Effector memory CD4-positive, alpha-beta T cell (primary cell): ENCODE measurements around the gene NRDC.

Experiments used
- DNase-seq, 3 donors: peaks; one replicate each; pipeline ENCODE4 v3.0.0-alpha.2; 2020
- H3K27ac ChIP-seq: 2 replicates; pipeline ENCODE4 v1.7.0; 2013; ENCODE audit warnings: mild to moderate bottlenecking, low read length, moderate library complexity; ENCODE audit not compliant: insufficient read depth, poor library complexity, severe bottlenecking
- H3K27me3 ChIP-seq: replicated peaks from 2 replicates; pipeline ENCODE4 v1.7.0; 2013; ENCODE audit warnings: mild to moderate bottlenecking, low read length; ENCODE audit not compliant: insufficient read depth, control insufficient read depth, poor library complexity, severe bottlenecking
- H3K36me3 ChIP-seq: 2 replicates; pipeline ENCODE4 v1.7.0; 2013; ENCODE audit warnings: mild to moderate bottlenecking, low read length, moderate library complexity; ENCODE audit not compliant: control insufficient read depth, insufficient read depth
- H3K4me1 ChIP-seq: 2 replicates; pipeline ENCODE4 v1.7.0; 2013; ENCODE audit warnings: low read length, mild to moderate bottlenecking; ENCODE audit not compliant: control insufficient read depth, insufficient read depth, poor library complexity, severe bottlenecking
- H3K4me3 ChIP-seq: 2 replicates; pipeline ENCODE4 v1.7.0; 2013; ENCODE audit warnings: low read length, low read depth, mild to moderate bottlenecking; ENCODE audit not compliant: insufficient read depth, poor library complexity, severe bottlenecking
- H3K9me3 ChIP-seq: 2 replicates; pipeline ENCODE4 v1.7.0; 2013; ENCODE audit warnings: mild to moderate bottlenecking, low read length, moderate library complexity; ENCODE audit not compliant: control insufficient read depth

NRDC gene

GRCh38 chr1:51818487-51818886 lies 60.0 kb downstream of the NRDC start:
- Histone ChIP-seq H3K36me3 (peaks cover 50% of the 10 kb centered on the region), H3K27me3 (no peaks in the 10 kb centered on the region), H3K4me3 (no peak overlapping the region), H3K27ac (no peak overlapping the region), H3K4me1 (no peaks in the 10 kb centered on the region), H3K9me3 (no peaks in the 10 kb centered on the region)
- no peak for DNase-seq

DNA sequence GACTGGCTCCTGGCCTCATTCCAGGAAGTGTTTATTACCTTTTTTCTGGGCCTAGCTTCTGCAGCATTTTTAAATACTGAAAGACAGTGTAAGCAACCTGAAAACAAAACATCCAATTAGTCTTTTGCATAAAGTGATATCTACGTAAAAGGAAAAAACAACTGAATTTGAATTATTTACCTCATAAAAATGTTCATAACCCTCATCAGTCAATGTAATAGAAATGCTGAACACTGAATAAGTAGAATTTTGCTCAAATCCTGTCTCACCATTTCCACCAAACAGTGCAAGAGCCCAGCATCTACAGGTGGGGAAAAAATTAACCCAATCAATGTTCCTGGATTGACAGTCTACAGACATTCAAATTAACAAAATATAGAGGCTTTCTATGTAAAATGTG lies 64.0 kb downstream of the NRDC start:
- no peaks in the 10 kb centered on the region for H3K9me3 ChIP-seq
- no peaks in the 10 kb centered on the region for H3K4me1 ChIP-seq
- H3K36me3 ChIP-seq, result peaks cover 43% of the 10 kb centered on the region
- DNase-seq, result no peak
- H3K27ac ChIP-seq, result no peak overlapping the region
- no peak overlapping the region for H3K4me3 ChIP-seq
- no peaks in the 10 kb centered on the region for H3K27me3 ChIP-seq

DNA sequence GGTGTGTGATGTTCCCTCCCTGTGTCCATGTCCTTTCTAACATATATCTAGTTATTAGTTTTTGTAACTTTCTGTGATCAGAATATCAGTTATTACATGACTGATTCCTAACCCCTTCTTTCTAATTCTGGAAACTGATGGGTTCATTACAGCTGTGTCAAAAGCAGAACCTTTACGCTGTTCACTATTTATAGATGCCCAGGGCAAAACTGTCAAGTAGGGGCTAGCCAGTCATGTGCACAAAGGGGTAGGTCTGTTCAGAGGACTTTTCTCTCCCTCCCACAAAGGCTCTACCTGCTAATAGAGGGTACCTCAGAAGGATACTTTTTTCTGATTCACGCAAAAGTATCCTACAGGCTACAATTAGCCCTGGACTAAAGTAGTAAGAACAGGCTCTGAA lies 79.2 kb downstream of the NRDC start:
- H3K4me1 ChIP-seq, result no peaks in the 10 kb centered on the region
- H3K36me3 ChIP-seq, result peaks cover 56% of the 10 kb centered on the region
- no peak for DNase-seq
- H3K27me3 ChIP-seq, result no peaks in the 10 kb centered on the region
- no peak overlapping the region for H3K27ac ChIP-seq
- no peak overlapping the region for H3K4me3 ChIP-seq
- no peaks in the 10 kb centered on the region for H3K9me3 ChIP-seq

- H3K27ac ChIP-seq, result no peak overlapping the region
- no peak overlapping the region for H3K4me3 ChIP-seq
- DNase-seq, result no peak
- H3K27me3 ChIP-seq, result no peaks in the 10 kb centered on the region
- H3K4me1 ChIP-seq, result no peaks in the 10 kb centered on the region
- no peaks in the 10 kb centered on the region for H3K9me3 ChIP-seq
- peaks cover 65% of the 10 kb centered on the region for H3K36me3 ChIP-seq
These were observed 83.7 kb downstream of the NRDC start for GRCh38 chr1:51794868-51795267.

GRCh38 chr1:51794260-51794659 lies 84.3 kb downstream of the NRDC start:
- no peak overlapping the region for H3K27ac ChIP-seq
- H3K36me3 ChIP-seq, result peaks cover 65% of the 10 kb centered on the region

DNA sequence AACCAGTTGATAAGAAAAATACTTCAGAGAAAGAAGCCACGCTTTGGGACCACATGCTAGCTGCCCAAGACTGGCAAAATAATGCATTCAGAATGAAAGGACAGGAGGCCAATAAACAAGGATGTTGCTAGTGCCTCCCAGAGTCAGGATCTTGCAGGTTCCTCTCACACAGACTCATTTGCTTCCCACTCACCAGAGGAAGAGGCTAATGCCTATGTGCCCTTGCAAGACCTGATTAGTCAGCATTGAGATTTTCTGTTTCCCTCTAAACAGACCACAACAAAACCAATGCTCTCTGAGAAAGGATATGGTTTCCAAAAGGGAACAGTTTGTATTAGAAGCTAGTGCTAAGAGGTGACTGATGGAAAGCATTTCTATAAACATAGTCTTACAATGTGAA lies 85.7 kb downstream of the NRDC start:
- no peaks in the 10 kb centered on the region for H3K9me3 ChIP-seq
- H3K27me3 ChIP-seq, result no peaks in the 10 kb centered on the region
- no peak for DNase-seq
- no peak overlapping the region for H3K4me3 ChIP-seq
- peaks cover 70% of the 10 kb centered on the region for H3K36me3 ChIP-seq
- peak overlapping the region; percentile 11 for H3K27ac ChIP-seq
- no peaks in the 10 kb centered on the region for H3K4me1 ChIP-seq

More at GRCh38 chr1:51794260-51794659, 84.3 kb downstream of the NRDC start:
- Histone ChIP-seq H3K27me3 (no peaks in the 10 kb centered on the region), H3K4me3 (no peak overlapping the region), H3K4me1 (no peaks in the 10 kb centered on the region), H3K9me3 (no peaks in the 10 kb centered on the region)
- no peak for DNase-seq

GRCh38 chr1:51791888-51792287 lies 86.6 kb downstream of the NRDC start:
- Histone ChIP-seq H3K9me3 (no peaks in the 10 kb centered on the region), H3K4me3 (no peak overlapping the region), H3K36me3 (peaks cover 76% of the 10 kb centered on the region), H3K4me1 (no peaks in the 10 kb centered on the region), H3K27ac (no peak overlapping the region), H3K27me3 (no peaks in the 10 kb centered on the region)
- no peak for DNase-seq

DNA sequence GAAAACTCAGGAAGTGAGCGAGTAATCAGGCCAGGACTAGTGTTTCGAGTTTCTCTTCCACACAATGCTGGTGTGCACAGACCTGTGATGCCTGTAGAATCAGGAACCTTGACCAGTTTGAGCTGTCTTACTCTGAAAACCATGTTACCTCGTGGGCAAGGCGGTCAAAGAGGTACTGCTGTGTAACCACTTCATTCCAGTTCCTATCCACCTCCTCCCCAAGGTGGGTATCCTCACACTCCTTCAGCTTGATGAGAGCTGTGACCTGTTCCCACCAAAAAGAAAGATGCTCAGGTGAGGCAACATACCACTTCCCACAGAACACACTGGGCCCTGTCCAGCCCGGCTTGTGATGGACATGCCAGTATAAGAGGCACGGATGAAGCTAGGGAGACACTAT lies 88.1 kb downstream of the NRDC start:
- no peaks in the 10 kb centered on the region for H3K4me1 ChIP-seq
- no peaks in the 10 kb centered on the region for H3K9me3 ChIP-seq
- H3K27me3 ChIP-seq, result no peaks in the 10 kb centered on the region
- H3K4me3 ChIP-seq, result no peak overlapping the region
- H3K36me3 ChIP-seq, result peaks cover 85% of the 10 kb centered on the region
- no peak overlapping the region for H3K27ac ChIP-seq
- no peak for DNase-seq

DNA sequence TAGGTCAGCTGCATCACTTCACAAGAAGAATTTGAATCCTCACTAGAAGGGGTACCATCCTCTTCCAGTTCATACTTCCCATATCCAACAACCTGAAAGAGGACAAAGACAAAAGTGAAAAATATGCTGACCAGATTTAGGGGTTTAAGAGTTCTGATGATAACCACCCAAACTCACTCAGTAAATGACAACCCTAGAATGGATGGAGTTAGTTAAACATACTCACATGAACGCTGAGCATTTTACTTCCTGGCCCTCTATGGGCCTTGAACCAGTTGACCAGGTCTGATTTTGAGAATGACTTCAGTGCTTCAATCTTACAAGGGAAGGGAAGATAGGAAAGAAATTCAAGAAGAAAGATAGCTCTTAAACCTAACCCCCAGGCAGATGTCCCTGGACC lies 89.2 kb downstream of the NRDC start:
- Histone ChIP-seq H3K4me3 (no peak overlapping the region), H3K36me3 (peaks cover 84% of the 10 kb centered on the region), H3K27ac (no peak overlapping the region), H3K9me3 (no peaks in the 10 kb centered on the region), H3K4me1 (no peaks in the 10 kb centered on the region), H3K27me3 (no peaks in the 10 kb centered on the region)
- DNase-seq, result no peak

DNA sequence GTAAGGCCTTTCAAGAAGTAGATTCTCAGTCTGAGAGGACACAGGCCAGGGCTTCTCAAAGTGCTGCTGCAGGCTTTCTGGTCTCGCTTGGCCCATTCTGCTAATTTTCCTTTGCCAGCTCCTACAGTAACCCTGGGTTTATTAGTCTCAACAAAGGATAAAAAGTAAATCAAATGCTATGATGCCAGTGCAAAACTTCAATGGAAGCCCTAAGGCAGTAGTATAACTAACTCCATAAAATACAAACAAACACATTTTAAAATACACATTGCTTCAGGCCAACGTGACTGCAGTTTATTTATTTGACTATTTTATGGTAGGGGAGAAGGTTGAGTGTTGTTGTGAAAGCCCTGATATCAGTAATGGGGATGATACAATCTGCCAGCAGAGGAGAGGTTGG lies 89.6 kb downstream of the NRDC start:
- peaks cover 84% of the 10 kb centered on the region for H3K36me3 ChIP-seq
- no peaks in the 10 kb centered on the region for H3K9me3 ChIP-seq
- DNase-seq, result no peak
- no peaks in the 10 kb centered on the region for H3K4me1 ChIP-seq
- no peak overlapping the region for H3K4me3 ChIP-seq
- no peaks in the 10 kb centered on the region for H3K27me3 ChIP-seq
- no peak overlapping the region for H3K27ac ChIP-seq

DNA sequence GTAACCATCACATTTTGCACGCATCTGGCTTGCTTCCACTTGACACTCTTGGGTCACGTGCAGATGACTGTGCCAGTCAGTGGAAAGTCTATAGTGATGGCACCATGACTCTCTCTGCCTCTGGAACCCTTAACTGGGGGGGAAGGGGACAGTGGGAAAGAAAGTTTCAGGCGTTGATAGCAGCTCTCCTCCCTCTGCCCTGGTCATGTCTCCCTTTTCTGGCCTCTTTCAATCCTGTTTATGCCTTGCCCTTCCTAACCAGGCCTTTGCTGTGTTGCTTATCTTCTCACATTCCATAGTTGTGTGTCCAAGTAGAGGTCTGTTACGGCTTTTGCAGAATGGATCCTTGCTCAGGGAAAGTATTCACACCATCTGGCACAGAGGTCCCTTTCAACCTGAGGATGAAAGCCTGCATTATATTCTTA lies 93.5 kb downstream of the NRDC start:
- H3K36me3 ChIP-seq, result peaks cover 75% of the 10 kb centered on the region
- no peaks in the 10 kb centered on the region for H3K4me1 ChIP-seq
- H3K9me3 ChIP-seq, result no peaks in the 10 kb centered on the region
- DNase-seq, result no peak
- H3K27me3 ChIP-seq, result no peaks in the 10 kb centered on the region
- no peak overlapping the region for H3K27ac ChIP-seq
- H3K4me3 ChIP-seq, result no peak overlapping the region
